Endodermal cell (in vitro differentiated cells): ENCODE data around the gene FRG2. TPM values are rescaled to one million over a fixed set of nuclear protein-coding genes. Genes with fewer than 3 reads are reported as not detected.
A peak's percentile ranks its signal among the peaks of the same experiment; 100 is the strongest.
"Not testable (repeated sequence)": the region's sequence is repeated elsewhere in the genome, so short reads cannot be mapped to it uniquely, and the experiment has no call there.

Source experiments
- DNase-seq: peaks from one replicate; pipeline ENCODE4 v3.0.0-alpha.2; 2017
- H3K27ac ChIP-seq: 2 replicates; pipeline ENCODE4 v1.5.1; 2013; ENCODE audit warnings: mild to moderate bottlenecking, low read depth, low read length, moderate library complexity
- H3K27me3 ChIP-seq: 2 replicates; pipeline ENCODE4 v1.6.1; 2013; ENCODE audit warnings: mild to moderate bottlenecking, low read length, moderate library complexity; ENCODE audit not compliant: insufficient read depth, control insufficient read depth, poor library complexity, severe bottlenecking
- H3K36me3 ChIP-seq: 2 replicates; pipeline ENCODE4 v1.7.0; 2013; ENCODE audit warnings: mild to moderate bottlenecking, low read length, moderate library complexity; ENCODE audit not compliant: control insufficient read depth, insufficient read depth
- H3K4me1 ChIP-seq: one replicate; pipeline ENCODE4 v1.7.0; 2013; ENCODE audit warnings: low read length; ENCODE audit not compliant: control insufficient read depth, insufficient read depth
- H3K4me3 ChIP-seq: 2 replicates; pipeline ENCODE4 v1.5.1; 2013; ENCODE audit warnings: mild to moderate bottlenecking, low read length, moderate library complexity
- H3K9ac ChIP-seq: 2 replicates; pipeline ENCODE4 v1.6.1; 2013; ENCODE audit warnings: mild to moderate bottlenecking, low read length, moderate library complexity; ENCODE audit not compliant: poor library complexity, severe bottlenecking; ENCODE audit errors: extremely low read depth
- H3K9me3 ChIP-seq: 2 replicates; pipeline ENCODE4 v1.6.1; 2013; ENCODE audit warnings: mild to moderate bottlenecking, low read length, moderate library complexity; ENCODE audit not compliant: control insufficient read depth
- H3K27ac Mint-ChIP-seq: 2 replicates; pipeline ENCODE4 v1.8.0; 2020; ENCODE audit warnings: mixed read lengths
- H3K27me3 Mint-ChIP-seq: 2 replicates; pipeline ENCODE4 v1.8.0; 2021; ENCODE audit warnings: mild to moderate bottlenecking, mixed read lengths; ENCODE audit not compliant: insufficient read depth
- H3K36me3 Mint-ChIP-seq: 2 replicates; pipeline ENCODE4 v1.8.0; 2020; ENCODE audit warnings: low read depth, mixed read lengths
- H3K4me1 Mint-ChIP-seq: 2 replicates; pipeline ENCODE4 v1.8.0; 2020; ENCODE audit warnings: mixed read lengths
- H3K4me3 Mint-ChIP-seq: 2 replicates; pipeline ENCODE4 v1.8.0; 2020; ENCODE audit warnings: mild to moderate bottlenecking, moderate library complexity, mixed read lengths
- H3K9me3 Mint-ChIP-seq: 2 replicates; pipeline ENCODE4 v1.8.0; 2020; ENCODE audit warnings: mild to moderate bottlenecking, mixed read lengths
- WGBS, 2 experiments: methylation state at CpG; one replicate each; pipeline versions ENCODE4 v1.1.5 to v1.1.7; 2013; ENCODE audit warnings: missing lambda C conversion rate in 2 of 2, mixed read lengths in 1 of 2; ENCODE audit not compliant: insufficient coverage in 1 of 2, insufficient read length in 1 of 2; 5-methylcytosine and 5-hydroxymethylcytosine counted together
- total RNA-seq, 2 donors: library from RNA; stranded (reverse); fragmentation: NEBNext Ultra II Directional in 1 of 2; extraction: Animal tissue kit (Norgen Biotek cat#: 25700) in 1 of 2; gene quantifications; 2 replicates in 1 of 2; 3 replicates in 1 of 2; pipeline ENCODE4 v1.2.1, GENCODE V29; 2021
- TF ChIP-seq, protein P1 (sequence below): fragments of 200-600 bp; sonication (generic); conservative IDR thresholded peaks from 2 replicates; pipeline ENCODE4 v1.5.0; 2021; ENCODE audit warnings: antibody characterized with exemption, mild to moderate bottlenecking

Gene FRG2
- total RNA-seq, 2 donors from 2014 or later: not detected

DNA sequence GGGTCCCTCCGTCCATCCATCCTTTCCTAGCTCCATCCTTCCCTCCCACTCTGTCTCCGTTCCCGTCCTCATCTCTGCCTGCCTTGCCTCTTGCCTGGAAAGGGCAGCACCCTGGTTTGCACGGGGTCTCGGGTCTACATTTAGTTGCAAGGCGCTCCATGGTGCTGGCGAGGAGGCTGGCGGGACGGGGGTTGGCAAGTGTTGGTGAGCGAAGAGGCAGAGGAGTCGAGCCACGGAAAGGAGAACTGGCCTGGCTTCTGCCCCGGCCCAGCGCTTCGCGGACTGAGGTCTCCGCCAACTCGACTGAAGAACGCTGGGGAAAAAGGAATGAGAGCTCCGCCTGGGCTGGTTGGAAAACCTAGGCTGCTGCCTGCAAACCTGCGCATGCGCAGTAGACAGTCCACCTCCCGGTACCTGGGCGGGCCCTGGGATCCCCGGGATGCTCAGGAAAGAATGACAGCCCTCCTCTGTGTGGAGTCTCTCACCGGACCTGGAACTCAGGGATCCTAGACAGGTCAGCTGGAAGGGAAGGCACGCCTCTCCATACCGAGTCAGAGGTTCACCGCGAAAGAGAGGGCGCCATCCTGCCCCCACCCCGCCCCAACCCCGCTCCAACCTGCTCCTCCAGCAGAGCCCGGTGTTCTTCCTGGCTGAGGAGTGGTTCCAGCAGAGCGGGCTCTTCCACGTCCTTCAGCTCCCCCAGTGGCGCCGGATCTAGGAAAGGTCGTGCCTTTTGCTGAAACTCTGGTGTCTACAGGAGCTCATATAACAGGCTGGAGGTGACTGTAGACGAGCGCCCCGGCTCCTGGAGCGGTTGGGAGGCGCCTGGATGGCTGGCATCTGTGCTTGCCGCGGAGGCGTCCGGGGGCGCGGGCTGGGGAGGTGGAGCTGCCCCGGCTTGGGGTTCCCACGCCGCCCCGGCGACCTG is 6.0 kb downstream of the FRG2 start:
- TF ChIP-seq, protein P1, sequence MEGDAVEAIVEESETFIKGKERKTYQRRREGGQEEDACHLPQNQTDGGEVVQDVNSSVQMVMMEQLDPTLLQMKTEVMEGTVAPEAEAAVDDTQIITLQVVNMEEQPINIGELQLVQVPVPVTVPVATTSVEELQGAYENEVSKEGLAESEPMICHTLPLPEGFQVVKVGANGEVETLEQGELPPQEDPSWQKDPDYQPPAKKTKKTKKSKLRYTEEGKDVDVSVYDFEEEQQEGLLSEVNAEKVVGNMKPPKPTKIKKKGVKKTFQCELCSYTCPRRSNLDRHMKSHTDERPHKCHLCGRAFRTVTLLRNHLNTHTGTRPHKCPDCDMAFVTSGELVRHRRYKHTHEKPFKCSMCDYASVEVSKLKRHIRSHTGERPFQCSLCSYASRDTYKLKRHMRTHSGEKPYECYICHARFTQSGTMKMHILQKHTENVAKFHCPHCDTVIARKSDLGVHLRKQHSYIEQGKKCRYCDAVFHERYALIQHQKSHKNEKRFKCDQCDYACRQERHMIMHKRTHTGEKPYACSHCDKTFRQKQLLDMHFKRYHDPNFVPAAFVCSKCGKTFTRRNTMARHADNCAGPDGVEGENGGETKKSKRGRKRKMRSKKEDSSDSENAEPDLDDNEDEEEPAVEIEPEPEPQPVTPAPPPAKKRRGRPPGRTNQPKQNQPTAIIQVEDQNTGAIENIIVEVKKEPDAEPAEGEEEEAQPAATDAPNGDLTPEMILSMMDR: no peak
- H3K27ac ChIP-seq: no peak overlapping the region
- H3K36me3 ChIP-seq: no peaks in the 10 kb centered on the region
- WGBS, 2 experiments: 83 to 86% methylated on average over 14 to 50 of the region's 55 CpGs
- peaks cover 55% of the 10 kb centered on the region for H3K9me3 Mint-ChIP-seq
- no peaks in the 10 kb centered on the region for H3K4me1 Mint-ChIP-seq
- no peak overlapping the region for H3K27ac Mint-ChIP-seq
- H3K4me3 Mint-ChIP-seq: no peak overlapping the region
- H3K9ac ChIP-seq: no peak overlapping the region
- no peaks in the 10 kb centered on the region for H3K9me3 ChIP-seq
- peak; percentile 88 for DNase-seq
- peaks cover 2% of the 10 kb centered on the region for H3K27me3 Mint-ChIP-seq
- H3K4me3 ChIP-seq: no peak overlapping the region
- no peaks in the 10 kb centered on the region for H3K4me1 ChIP-seq
- H3K36me3 Mint-ChIP-seq: peaks cover 11% of the 10 kb centered on the region
- H3K27me3 ChIP-seq: no peaks in the 10 kb centered on the region

DNA sequence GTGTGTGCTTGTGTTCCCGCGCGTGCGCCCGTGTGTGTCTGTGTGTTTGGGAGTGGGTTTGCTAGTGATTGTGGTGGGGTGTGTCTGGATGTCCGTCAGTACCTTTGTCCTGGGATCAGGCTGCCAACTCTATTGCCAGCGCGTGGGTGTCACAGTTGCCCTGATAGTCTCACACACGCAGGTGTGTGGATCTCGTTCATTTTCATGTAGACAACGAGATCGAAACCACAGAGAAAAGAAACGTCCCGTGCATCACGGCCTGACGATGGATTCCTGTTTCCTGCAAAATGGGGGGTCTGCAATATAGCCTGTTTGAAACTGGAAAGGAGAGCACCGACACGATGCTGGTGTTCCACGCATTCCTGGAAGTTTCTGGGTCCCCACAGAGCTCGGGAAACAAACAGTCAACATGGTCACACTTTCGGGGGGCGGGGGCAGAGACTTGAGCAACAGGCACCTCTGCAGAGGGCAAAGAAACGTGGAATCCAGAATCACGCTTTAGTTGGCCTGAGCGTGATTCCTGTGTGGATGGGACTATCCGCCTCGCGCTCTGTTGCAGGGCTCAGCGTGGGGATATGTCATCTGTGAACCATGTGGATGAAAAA is 7.1 kb downstream of the FRG2 start:
- Mint-ChIP-seq H3K36me3 (peaks cover 11% of the 10 kb centered on the region), H3K9me3 (peaks cover 62% of the 10 kb centered on the region)
- not testable (repeated sequence) for H3K4me1 Mint-ChIP-seq, H3K9ac ChIP-seq, DNase-seq, H3K4me3 ChIP-seq, H3K9me3 ChIP-seq, H3K36me3 ChIP-seq, H3K27me3 ChIP-seq, H3K4me1 ChIP-seq, H3K27ac ChIP-seq, H3K27me3 Mint-ChIP-seq, H3K27ac Mint-ChIP-seq, H3K4me3 Mint-ChIP-seq
- WGBS, 2 experiments: 78 to 82% methylated on average over 15 to 24 of the region's 29 CpGs

DNA sequence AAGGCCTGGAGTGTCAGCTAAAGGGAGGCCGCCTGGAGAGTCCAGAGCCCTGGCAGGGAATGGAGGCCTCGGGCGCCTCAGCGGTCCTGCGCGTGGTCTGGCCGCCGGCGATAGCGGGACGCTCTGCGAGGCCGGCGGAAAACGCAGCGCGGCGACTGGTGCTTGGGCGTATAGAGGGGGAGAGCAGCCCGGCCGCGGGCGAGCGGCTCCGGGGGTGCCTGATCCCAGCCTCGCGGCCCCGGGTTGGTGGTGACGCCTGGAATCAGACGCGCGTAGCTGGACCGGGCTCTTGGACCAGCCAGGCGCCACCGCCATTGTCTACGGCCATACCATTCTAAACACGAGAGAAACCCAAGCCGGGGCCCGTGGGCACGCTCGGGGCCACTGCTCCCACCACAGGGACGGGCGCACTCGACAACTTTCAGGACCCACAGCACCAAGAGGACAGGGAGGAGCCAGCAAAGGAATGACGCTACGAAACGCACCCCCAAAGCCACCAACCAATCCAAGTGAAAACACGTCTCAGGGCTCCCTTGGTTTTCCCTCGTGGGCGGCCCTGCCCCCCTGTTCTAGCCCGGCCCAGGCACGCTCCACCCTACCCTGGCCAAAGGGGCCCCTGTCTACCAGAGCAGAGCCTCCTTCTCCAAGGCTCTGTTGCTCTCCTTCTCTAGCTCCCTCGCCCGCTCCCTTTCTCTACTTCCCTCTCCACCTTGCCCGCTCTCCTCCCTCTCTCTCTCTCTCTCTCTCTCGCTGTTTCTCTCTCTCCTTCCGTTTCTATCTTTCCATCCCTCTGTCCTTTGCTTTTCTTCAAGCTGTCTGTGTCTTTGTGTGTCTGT is 7.8 kb downstream of the FRG2 start:
- Histone ChIP-seq H3K27ac (no peak overlapping the region), H3K27me3 (no peaks in the 10 kb centered on the region), H3K4me1 (no peaks in the 10 kb centered on the region), H3K9me3 (no peaks in the 10 kb centered on the region), H3K36me3 (no peaks in the 10 kb centered on the region), H3K4me3 (no peak overlapping the region), H3K9ac (no peak overlapping the region)
- peaks cover 2% of the 10 kb centered on the region for H3K27me3 Mint-ChIP-seq
- peaks cover 11% of the 10 kb centered on the region for H3K36me3 Mint-ChIP-seq
- H3K27ac Mint-ChIP-seq: no peak overlapping the region
- 90 to 92% methylated on average over 34 to 55 of the region's 57 CpGs for WGBS, 2 experiments
- TF ChIP-seq, protein P1: no peak
- no peaks in the 10 kb centered on the region for H3K4me1 Mint-ChIP-seq
- DNase-seq: peak; percentile 52
- H3K9me3 Mint-ChIP-seq: peaks cover 66% of the 10 kb centered on the region
- H3K4me3 Mint-ChIP-seq: no peak overlapping the region
